ENCODE measurements around the gene TFDP1. TPM values are rescaled to one million over a fixed set of nuclear protein-coding genes. Genes with fewer than 3 reads are reported as not detected.

Gene TFDP1
- total RNA-seq, 1 donor from 2014 or later, result 108 TPM

- peaks cover 5% of the 10 kb centered on the region for H3K9me3 Mint-ChIP-seq
- H3K27ac Mint-ChIP-seq (ENCODE audit: unreplicated experiment), result no peak overlapping the region
- H3K4me1 Mint-ChIP-seq, result peaks cover 4% of the 10 kb centered on the region
- no peaks in the 10 kb centered on the region for H3K27me3 Mint-ChIP-seq (ENCODE audit: low read depth)
- DNase-seq (ENCODE audit: low read depth, low spot score), result no peak
- peaks cover 51% of the 10 kb centered on the region for H3K36me3 Mint-ChIP-seq (ENCODE audit: low read depth)
- no peak overlapping the region for H3K4me3 Mint-ChIP-seq
- no peak for TF ChIP-seq CTCF (conservative IDR thresholded peaks at IDR 0.05)
Measured at GRCh38 chr13:113596321-113597200, 12.0 kb downstream of the TFDP1 start.

GRCh38 chr13:113597391-113598080 lies 13.0 kb downstream of the TFDP1 start:
- Mint-ChIP-seq H3K36me3 (ENCODE audit: low read depth) (peaks cover 43% of the 10 kb centered on the region), H3K27ac (ENCODE audit: unreplicated experiment) (no peak overlapping the region), H3K4me1 (peaks cover 4% of the 10 kb centered on the region), H3K27me3 (ENCODE audit: low read depth) (no peaks in the 10 kb centered on the region), H3K4me3 (no peak overlapping the region), H3K9me3 (peaks cover 4% of the 10 kb centered on the region)
- TF ChIP-seq CTCF (conservative IDR thresholded peaks at IDR 0.05), result no peak
- no peak for DNase-seq (ENCODE audit: low read depth, low spot score)

- H3K27ac Mint-ChIP-seq (ENCODE audit: unreplicated experiment), result no peak overlapping the region
- no peak overlapping the region for H3K4me3 Mint-ChIP-seq
- H3K9me3 Mint-ChIP-seq, result peaks cover 4% of the 10 kb centered on the region
- H3K36me3 Mint-ChIP-seq (ENCODE audit: low read depth), result peaks cover 42% of the 10 kb centered on the region
- no peak for DNase-seq (ENCODE audit: low read depth, low spot score)
- no peaks in the 10 kb centered on the region for H3K27me3 Mint-ChIP-seq (ENCODE audit: low read depth)
- H3K4me1 Mint-ChIP-seq, result peaks cover 4% of the 10 kb centered on the region
- TF ChIP-seq CTCF (conservative IDR thresholded peaks at IDR 0.05), result no peak
Measured at GRCh38 chr13:113598081-113598410, 13.5 kb downstream of the TFDP1 start.

- H3K9me3 Mint-ChIP-seq, result peaks cover 4% of the 10 kb centered on the region
- H3K36me3 Mint-ChIP-seq (ENCODE audit: low read depth), result peaks cover 42% of the 10 kb centered on the region
- peaks cover 4% of the 10 kb centered on the region for H3K4me1 Mint-ChIP-seq
- H3K27me3 Mint-ChIP-seq (ENCODE audit: low read depth), result no peaks in the 10 kb centered on the region
- no peak for DNase-seq (ENCODE audit: low read depth, low spot score)
- no peak overlapping the region for H3K27ac Mint-ChIP-seq (ENCODE audit: unreplicated experiment)
- peak overlapping the region; percentile 12 for H3K4me3 Mint-ChIP-seq
- TF ChIP-seq CTCF (conservative IDR thresholded peaks at IDR 0.05), result no peak
Measured at GRCh38 chr13:113598481-113598880, 13.9 kb downstream of the TFDP1 start.

GRCh38 chr13:113599391-113599790 lies 14.8 kb downstream of the TFDP1 start:
- H3K36me3 Mint-ChIP-seq (ENCODE audit: low read depth), result peaks cover 42% of the 10 kb centered on the region
- DNase-seq (ENCODE audit: low read depth, low spot score), result no peak
- peaks cover 4% of the 10 kb centered on the region for H3K9me3 Mint-ChIP-seq
- H3K4me3 Mint-ChIP-seq, result no peak overlapping the region
- peaks cover 4% of the 10 kb centered on the region for H3K4me1 Mint-ChIP-seq
- H3K27ac Mint-ChIP-seq (ENCODE audit: unreplicated experiment), result no peak overlapping the region
- H3K27me3 Mint-ChIP-seq (ENCODE audit: low read depth), result no peaks in the 10 kb centered on the region
- no peak for TF ChIP-seq CTCF (conservative IDR thresholded peaks at IDR 0.05)

All from neural crest cell (in vitro differentiated cells).